IPS-18a (cell line): ENCODE data around the gene ABRACL.
"Not testable (repeated sequence)": the region's sequence is repeated elsewhere in the genome, so short reads cannot be mapped to it uniquely, and the experiment has no call there.

Source experiments
- H3K27ac ChIP-seq: one replicate; pipeline ENCODE4 v1.5.1; 2013; ENCODE audit warnings: low read length
- H3K27me3 ChIP-seq: one replicate; pipeline ENCODE4 v1.6.1; 2013; ENCODE audit warnings: mild to moderate bottlenecking, low read length; ENCODE audit not compliant: control insufficient read depth, insufficient read depth
- H3K36me3 ChIP-seq: one replicate; pipeline ENCODE4 v1.6.1; 2013; ENCODE audit warnings: low read depth, low read length; ENCODE audit not compliant: control insufficient read depth
- H3K4me1 ChIP-seq: one replicate; pipeline ENCODE4 v1.6.1; 2013; ENCODE audit warnings: low read depth, low read length; ENCODE audit not compliant: control insufficient read depth
- H3K4me3 ChIP-seq: one replicate; pipeline ENCODE4 v1.5.1; 2013; ENCODE audit warnings: low read length
- H3K9ac ChIP-seq: one replicate; pipeline ENCODE4 v1.6.1; 2013; ENCODE audit warnings: mild to moderate bottlenecking, low read length, moderate library complexity
- H3K9me3 ChIP-seq: one replicate; pipeline ENCODE4 v1.6.1; 2013; ENCODE audit warnings: low read depth, low read length; ENCODE audit not compliant: control insufficient read depth

The ABRACL gene

DNA sequence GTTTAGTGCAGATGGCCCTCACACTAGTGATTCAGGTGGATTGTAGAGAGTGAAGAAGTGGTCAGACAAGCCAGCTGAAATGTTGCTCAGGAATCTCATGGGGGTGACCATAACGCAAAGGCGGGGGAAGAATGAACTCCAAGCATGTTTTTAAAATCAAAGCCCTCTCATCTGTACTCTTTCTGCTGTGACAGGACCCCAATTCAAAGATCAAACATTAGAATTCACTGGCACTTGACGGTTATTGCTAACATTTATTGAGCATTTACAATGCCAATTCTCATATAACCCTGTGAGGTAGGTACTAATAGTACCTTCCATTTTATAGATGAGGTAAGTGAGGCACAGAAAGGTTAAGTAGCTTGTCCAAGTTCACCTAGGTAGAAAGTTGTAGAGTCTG lies 15.7 kb downstream of the ABRACL start:
- Histone ChIP-seq H3K4me3 (no peak overlapping the region), H3K4me1 (peaks cover 4% of the 10 kb centered on the region), H3K36me3 (peaks cover 31% of the 10 kb centered on the region), H3K27ac (no peak overlapping the region), H3K9me3 (no peaks in the 10 kb centered on the region), H3K27me3 (no peaks in the 10 kb centered on the region), H3K9ac (no peak overlapping the region)

DNA sequence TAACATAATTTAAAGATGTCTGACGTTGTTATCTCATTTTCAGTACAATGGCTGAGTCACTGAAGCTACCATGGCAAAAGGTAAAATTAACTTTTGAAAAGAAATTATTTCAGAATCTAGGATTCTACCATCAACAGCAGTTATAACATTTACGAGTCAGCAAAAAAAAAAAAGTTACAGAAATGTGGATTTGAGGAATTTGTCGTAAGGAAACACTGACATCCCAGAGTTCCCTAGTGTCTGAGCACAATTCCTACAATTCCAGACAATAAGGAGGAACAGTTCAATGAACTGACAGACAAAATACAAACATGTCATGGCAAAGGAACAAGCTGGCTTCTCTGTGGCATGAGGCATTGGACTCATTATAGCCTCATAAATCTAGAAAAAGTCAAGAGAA lies 19.1 kb downstream of the ABRACL start:
- Histone ChIP-seq H3K9ac (no peak overlapping the region), H3K36me3 (peaks cover 6% of the 10 kb centered on the region), H3K9me3 (no peaks in the 10 kb centered on the region), H3K27me3 (no peaks in the 10 kb centered on the region), H3K4me3 (no peak overlapping the region), H3K4me1 (peaks cover 4% of the 10 kb centered on the region), H3K27ac (no peak overlapping the region)

DNA sequence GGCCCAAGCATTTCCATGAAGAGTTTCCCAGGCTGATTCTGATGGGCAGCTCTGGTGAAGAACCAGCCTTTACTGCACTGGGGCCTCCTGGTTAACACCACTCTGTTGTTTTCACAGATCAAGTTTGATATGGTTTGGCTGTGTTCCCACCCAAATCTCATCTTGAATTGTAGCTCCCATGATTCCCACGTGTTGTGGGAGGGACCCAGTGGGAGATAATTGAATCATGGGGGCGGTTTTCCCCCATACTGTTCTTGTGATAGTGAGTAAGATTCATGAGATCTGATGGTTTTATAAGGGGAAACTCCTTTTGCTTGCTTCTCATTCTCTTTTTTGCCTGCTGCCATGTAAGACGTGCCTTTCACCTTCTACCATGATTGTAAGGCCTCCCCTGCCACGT lies 20.4 kb downstream of the ABRACL start:
- not testable (repeated sequence) for H3K9ac ChIP-seq, H3K4me1 ChIP-seq, H3K27ac ChIP-seq, H3K9me3 ChIP-seq, H3K4me3 ChIP-seq, H3K36me3 ChIP-seq, H3K27me3 ChIP-seq

DNA sequence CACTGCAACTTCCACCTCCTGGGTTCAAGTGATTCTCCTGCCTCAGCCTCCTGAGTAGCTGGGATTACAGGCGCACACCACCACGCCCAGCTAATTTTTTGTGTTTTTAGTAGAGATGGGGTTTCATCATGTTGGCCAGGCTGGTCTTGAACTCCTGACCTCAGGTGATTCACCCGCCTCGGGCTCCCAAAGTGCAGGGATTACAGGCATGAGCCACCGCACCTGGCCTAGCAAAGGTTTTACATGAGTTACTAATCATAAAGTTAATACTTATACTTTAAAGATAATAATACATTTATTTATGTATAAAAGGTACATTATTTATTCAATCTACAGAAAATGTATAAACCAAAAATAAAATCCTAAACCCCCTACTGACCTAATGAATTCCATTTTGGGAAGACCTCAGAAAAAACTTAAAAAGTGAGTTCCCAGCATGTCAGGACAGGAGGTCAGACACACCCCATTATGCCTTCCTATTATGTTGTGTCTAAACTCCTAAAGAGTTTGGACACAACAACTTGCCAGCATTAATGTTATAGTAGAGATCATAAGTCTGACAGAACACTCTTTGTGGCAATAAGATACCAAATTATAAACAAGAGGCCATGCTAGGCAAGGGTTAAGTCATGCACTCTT lies 21.7 kb downstream of the ABRACL start:
- not testable (repeated sequence) for H3K4me3 ChIP-seq, H3K27me3 ChIP-seq, H3K27ac ChIP-seq, H3K9ac ChIP-seq, H3K9me3 ChIP-seq, H3K36me3 ChIP-seq, H3K4me1 ChIP-seq

DNA sequence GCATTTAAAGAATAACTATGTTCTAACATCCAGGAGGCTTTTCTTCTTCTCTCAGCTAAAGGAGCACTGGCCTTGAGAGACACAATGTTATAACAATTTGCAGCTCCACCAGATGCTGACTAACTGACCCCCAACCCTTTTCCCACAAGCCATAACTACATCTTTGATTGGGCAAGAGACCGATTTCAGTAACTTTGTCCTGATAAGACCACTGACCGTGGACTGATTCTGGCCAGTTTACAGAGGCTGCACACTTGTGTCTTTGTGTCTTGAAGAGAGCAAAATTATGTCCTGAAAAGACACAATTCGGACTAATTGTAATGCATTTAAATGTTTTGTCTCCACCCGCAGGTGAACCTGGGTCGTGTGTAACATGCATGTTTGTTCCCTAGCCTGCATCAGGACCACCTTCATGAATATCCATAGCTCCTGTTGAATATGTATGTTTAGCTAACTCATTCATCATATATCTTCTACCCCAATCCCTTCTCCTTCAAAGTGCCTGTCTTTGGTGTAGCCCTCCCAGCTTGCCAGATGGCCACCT lies 22.3 kb downstream of the ABRACL start:
- Histone ChIP-seq H3K9ac (no peak overlapping the region), H3K4me3 (no peak overlapping the region), H3K27me3 (no peaks in the 10 kb centered on the region), H3K4me1 (no peaks in the 10 kb centered on the region), H3K36me3 (no peaks in the 10 kb centered on the region), H3K27ac (no peak overlapping the region), H3K9me3 (no peaks in the 10 kb centered on the region)

DNA sequence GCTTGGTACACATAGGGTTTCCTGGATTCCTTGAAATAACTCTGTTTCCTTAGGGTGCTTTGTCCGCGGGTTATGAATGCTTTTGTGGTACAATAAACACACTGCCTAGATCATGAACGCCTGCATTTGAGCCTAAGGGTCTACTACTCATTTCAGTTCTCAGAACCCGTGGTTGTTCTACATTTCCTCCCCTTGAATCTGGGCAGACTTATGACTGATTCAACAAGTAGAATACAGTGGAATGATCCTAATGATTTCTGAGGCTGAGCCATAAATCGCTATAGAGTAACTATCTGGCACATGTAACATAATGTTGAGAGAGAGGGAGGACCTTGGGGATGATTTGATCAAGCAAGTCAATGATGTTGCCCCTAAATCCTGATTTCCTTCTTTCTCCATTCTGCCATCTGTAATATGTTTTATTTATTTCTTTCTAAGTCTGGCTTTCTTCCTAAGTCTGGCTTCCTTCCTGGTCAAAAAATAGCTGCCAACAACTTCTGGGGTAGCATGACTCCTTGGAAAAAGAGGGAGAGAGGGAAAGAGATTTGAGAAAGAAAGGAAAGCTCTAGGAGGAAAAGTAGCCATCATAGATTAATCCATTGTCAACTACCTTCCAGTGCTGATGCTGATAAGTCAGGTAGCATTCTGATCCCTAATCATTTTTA lies 23.0 kb downstream of the ABRACL start:
- Histone ChIP-seq H3K36me3 (no peaks in the 10 kb centered on the region), H3K4me1 (no peaks in the 10 kb centered on the region), H3K27me3 (no peaks in the 10 kb centered on the region), H3K4me3 (no peak overlapping the region), H3K9me3 (no peaks in the 10 kb centered on the region), H3K9ac (no peak overlapping the region), H3K27ac (no peak overlapping the region)

DNA sequence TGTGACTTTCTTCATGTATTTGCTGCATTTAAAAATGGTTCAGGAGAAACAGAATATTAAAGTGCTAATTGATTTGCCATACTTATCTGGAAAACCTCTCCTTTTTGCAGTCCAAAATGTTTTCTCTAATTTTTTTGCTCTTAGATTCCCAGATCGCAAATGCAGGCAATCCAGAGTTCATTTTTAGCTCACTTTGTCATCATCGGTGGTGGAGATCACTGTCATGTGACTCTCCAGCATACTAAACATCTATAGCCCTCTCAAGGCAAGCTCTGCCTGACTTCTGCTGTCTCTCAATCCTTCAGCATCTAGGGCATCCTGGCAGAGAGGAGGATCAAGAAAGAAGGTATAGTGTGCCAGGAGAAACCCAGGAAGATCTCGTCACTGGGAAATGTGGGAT lies 24.8 kb downstream of the ABRACL start:
- H3K4me3 ChIP-seq: no peak overlapping the region
- no peak overlapping the region for H3K27ac ChIP-seq
- H3K4me1 ChIP-seq: no peaks in the 10 kb centered on the region
- H3K36me3 ChIP-seq: no peaks in the 10 kb centered on the region
- no peak overlapping the region for H3K9ac ChIP-seq
- H3K27me3 ChIP-seq: no peaks in the 10 kb centered on the region
- H3K9me3 ChIP-seq: no peaks in the 10 kb centered on the region

DNA sequence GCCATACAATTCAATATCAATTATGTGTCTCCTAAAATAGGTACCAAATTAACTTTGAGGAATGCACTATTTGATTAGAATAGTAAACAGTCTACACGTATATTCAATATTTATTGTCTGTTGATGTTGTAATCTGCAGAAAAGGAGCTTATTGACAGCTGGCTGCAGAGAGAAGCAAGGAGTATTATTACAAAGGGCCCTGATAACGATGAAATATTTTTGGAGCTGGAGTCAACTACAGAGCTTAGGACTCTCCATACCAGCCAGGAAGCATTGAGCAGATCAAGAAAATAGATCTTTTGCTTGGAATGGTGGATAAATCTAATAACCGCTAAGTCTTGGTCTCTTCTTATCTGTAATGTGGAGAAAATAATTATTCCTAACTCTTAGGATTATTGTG lies 25.5 kb downstream of the ABRACL start:
- Histone ChIP-seq H3K9ac (no peak overlapping the region), H3K4me3 (no peak overlapping the region), H3K27ac (no peak overlapping the region)

DNA sequence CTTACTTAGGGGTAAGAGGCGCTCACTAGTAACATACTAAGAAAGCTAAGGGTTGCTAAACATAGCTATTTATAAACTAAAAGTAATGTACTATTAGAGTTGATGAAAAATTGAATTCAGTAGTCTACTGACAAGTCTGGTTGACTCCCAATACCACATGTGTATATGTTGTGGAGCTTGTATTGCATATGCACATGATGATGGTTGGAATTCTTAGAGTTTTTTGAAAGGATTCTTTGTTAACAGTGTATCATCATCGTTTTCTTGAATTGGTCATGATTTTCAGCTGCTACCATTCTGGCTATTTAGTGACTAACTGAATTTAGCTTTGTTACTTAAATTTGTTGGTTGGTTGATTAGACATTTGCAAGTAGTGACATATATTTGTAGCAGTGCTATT lies 27.2 kb downstream of the ABRACL start:
- H3K4me3 ChIP-seq: no peak overlapping the region
- H3K27ac ChIP-seq: no peak overlapping the region
- no peaks in the 10 kb centered on the region for H3K27me3 ChIP-seq
- H3K4me1 ChIP-seq: no peaks in the 10 kb centered on the region
- H3K9ac ChIP-seq: no peak overlapping the region
- no peaks in the 10 kb centered on the region for H3K9me3 ChIP-seq
- no peaks in the 10 kb centered on the region for H3K36me3 ChIP-seq

More for the DNA sequence above, 25.5 kb downstream of the ABRACL start:
- no peaks in the 10 kb centered on the region for H3K27me3 ChIP-seq
- H3K4me1 ChIP-seq: no peaks in the 10 kb centered on the region
- no peaks in the 10 kb centered on the region for H3K9me3 ChIP-seq
- no peaks in the 10 kb centered on the region for H3K36me3 ChIP-seq

DNA sequence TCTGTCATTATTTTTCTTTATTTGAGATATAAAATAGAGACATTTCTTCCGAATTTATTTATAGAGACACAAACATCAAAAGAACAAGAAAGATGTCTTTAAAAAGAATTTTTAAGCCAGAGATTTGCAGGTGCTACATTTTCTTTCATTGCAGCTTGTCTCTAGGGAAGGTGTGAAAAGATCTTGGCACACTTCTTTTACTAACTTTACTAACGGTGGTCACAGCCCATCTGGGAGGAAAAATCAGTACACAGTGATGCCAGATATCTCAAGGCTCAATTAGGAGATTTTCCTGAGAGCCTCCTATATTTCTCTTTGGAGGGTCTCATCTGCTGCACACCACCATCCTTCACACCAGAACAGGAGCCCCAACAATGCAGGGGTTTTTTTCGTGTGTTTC lies 29.5 kb downstream of the ABRACL start:
- Histone ChIP-seq H3K9me3 (no peaks in the 10 kb centered on the region), H3K36me3 (no peaks in the 10 kb centered on the region), H3K4me1 (no peaks in the 10 kb centered on the region), H3K27me3 (no peaks in the 10 kb centered on the region), H3K27ac (no peak overlapping the region), H3K4me3 (no peak overlapping the region), H3K9ac (no peak overlapping the region)

DNA sequence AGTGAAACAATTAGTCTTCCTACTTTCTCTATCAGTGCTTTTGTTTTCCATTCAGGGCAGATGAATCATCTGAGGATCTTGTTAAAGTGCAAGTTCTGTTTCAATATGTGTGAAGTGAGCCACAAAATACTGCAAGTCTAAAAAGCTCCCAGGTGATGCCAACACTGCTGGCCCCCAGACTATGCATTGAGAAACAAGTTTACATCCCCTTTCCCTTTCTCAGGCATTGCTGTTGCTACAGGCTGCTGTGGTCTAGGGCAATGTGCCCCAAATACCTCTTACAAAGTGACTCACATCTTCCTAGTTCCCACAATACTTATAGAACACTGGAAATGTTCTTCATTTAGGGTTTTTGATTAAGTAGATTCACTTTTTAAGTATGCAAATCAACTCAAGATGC lies 31.8 kb downstream of the ABRACL start:
- H3K9ac ChIP-seq: no peak overlapping the region

More for the DNA sequence above, 31.8 kb downstream of the ABRACL start:
- no peak overlapping the region for H3K4me3 ChIP-seq
- no peaks in the 10 kb centered on the region for H3K9me3 ChIP-seq
- H3K27me3 ChIP-seq: no peaks in the 10 kb centered on the region
- H3K27ac ChIP-seq: no peak overlapping the region
- no peaks in the 10 kb centered on the region for H3K36me3 ChIP-seq
- H3K4me1 ChIP-seq: no peaks in the 10 kb centered on the region
